Adrenal gland (tissue), 12 donors: ENCODE measurements around the gene GLIS2. TPM values are rescaled to one million over a fixed set of nuclear protein-coding genes. Genes with fewer than 3 reads are reported as not detected.

ENCODE experiments used
- DNase-seq, 7 donors: peaks; one replicate each; pipeline ENCODE4 v3.0.0-alpha.2; 2019 to 2020
- H3K27ac ChIP-seq, 5 donors: fragments of 200-600 bp; sonication (generic) in 4 of 5; 1 replicate in 3 of 5; 2 replicates in 2 of 5; pipeline versions ENCODE4 v1.5.1 to v1.8.0; 2016 to 2020; ENCODE audit warnings: mild to moderate bottlenecking in 1 of 5
- H3K27me3 ChIP-seq: fragments of 200-600 bp; 2 replicates; pipeline ENCODE4 v1.8.0; 2021
- H3K36me3 ChIP-seq, 2 donors: fragments of 200-600 bp; replicated peaks in 1 of 2; 1 replicate in 1 of 2; 2 replicates in 1 of 2; pipeline versions ENCODE4 v1.5.1 to v1.8.0; 2018 to 2022
- H3K4me1 ChIP-seq, 2 donors: fragments of 200-600 bp; replicated peaks in 1 of 2; 1 replicate in 1 of 2; 2 replicates in 1 of 2; pipeline versions ENCODE4 v1.5.1 to v1.8.0; 2018 to 2021
- H3K4me3 ChIP-seq, 4 donors: fragments of 200-600 bp; sonication (generic) in 3 of 4; one replicate each; pipeline ENCODE4 v1.5.1; 2016 to 2018
- H3K9me3 ChIP-seq, 3 donors: fragments of 200-600 bp; sonication (generic) in 1 of 3; replicated peaks in 1 of 3; 1 replicate in 2 of 3; 2 replicates in 1 of 3; pipeline versions ENCODE4 v1.5.1 to v1.8.0; 2016 to 2021
- POLR2A ChIP-seq, 2 donors: fragments of 450-650 bp; IDR thresholded peaks; one replicate each; pipeline ENCODE4 v1.6.1; 2017; ENCODE audit warnings: antibody characterized with exemption in 2 of 2, mild to moderate bottlenecking in 2 of 2, moderate library complexity in 1 of 2
- WGBS, 4 donors: extraction: QIAGEN DNeasy Blood & Tissue Kit in 2 of 4; methylation state at CpG; one replicate each; pipeline versions ENCODE4 v1.1.5 to v1.1.7; 2013 to 2017; 5-methylcytosine and 5-hydroxymethylcytosine counted together
- intact Hi-C, 2 donors: fragments of 100-400 bp; cut with DNase I; formaldehyde crosslinking; loops; one replicate each; pipeline versions ENCODE4 v1.14.1 to v1.15.0; 2022 to 2023
- polyA plus RNA-seq, 3 donors: library from polyadenylated mRNA; stranded (reverse); fragments of 200-250 nt in 2 of 3; fragments of 350-450 nt in 1 of 3; fragmentation: Illumina TruSeq in 1 of 3; extraction: RNeasy Lipid Tissue Mini Kit (QIAGEN cat#74804) in 1 of 3; gene quantifications; one replicate each; pipeline ENCODE4 v1.2.3, GENCODE V29; 2013 to 2014
- total RNA-seq, 9 donors: library from RNA; depleted of rRNA in 4 of 9; stranded (reverse); fragments of >200 nt in 4 of 9; fragments of 120-200 nt in 1 of 9; fragmentation: NEBNext Ultra II Directional in 1 of 9; extraction: Animal tissue kit (Norgen Biotek cat#: 25700) in 1 of 9; gene quantifications; one replicate each; pipeline versions ENCODE4 v1.1.0 to v1.2.4, GENCODE V29; 2013 to 2023
- TF ChIP-seq, protein P1 (sequence below), 6 experiments: fragments of 450-650 bp in 4 of 6; fragments of 200-600 bp in 2 of 6; sonication (generic) in 1 of 6; IDR thresholded peaks; 1 replicate in 5 of 6; 2 replicates in 1 of 6; pipeline versions ENCODE4 v1.5.1 to v1.8.0; 2016 to 2021; ENCODE audit warnings: antibody characterized with exemption in 6 of 6, mild to moderate bottlenecking in 2 of 6, moderate library complexity in 1 of 6
- donor health status: healthy with polysubstance abuse.
- donor health status: Bipolar disorder and iron deficiency.
- donor health status: DM: yes; HTN: yes; CAD: no.
- donor health status: DM: no; HTN: no; CAD: no.
- donor health status: DM: no; HTN: no; CAD: no.
- donor health status: DM: yes; HTN: yes; CAD: no.

The GLIS2 gene
- total and polyA plus RNA-seq, 12 donors = 2.0 to 36.2 (median 17.0) TPM

DNA sequence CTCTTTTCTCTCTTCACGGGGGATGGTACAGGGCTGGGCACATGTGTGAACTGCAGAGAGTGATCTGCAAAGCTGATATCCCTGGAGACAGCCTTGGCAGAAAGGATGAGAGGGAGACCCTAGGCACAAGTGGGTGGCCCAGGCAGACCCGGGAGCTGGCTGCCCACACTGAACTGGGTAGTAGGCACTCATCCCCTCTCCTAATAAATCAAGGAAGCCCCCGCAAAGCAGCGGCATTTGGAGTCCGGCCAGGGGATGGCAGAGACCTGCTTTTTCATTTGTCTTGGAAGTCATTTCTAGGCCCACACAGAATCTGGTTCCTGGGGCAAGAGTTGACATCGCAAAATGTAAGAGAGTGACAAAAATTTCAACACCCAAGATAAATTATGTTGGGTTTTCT, 40.0 kb upstream of the GLIS2 start:
- WGBS, 4 donors = 66 to 86% (median 73%) methylated on average over 6 of the region's 6 CpGs
- intact Hi-C loops = loop anchor here in 1 of 2 donors (5.0 kb wide), 1 partner anchor 51 kb away; no protein-coding TSS in a partner anchor
- no peak overlapping the region for H3K4me3 ChIP-seq
- no peak for DNase-seq
- no peaks in the 10 kb centered on the region for H3K36me3 ChIP-seq
- H3K27ac ChIP-seq = no peak overlapping the region
- no peaks in the 10 kb centered on the region for H3K27me3 ChIP-seq
- H3K4me1 ChIP-seq = peaks cover 6 to 12% of the 10 kb centered on the region in 2 donors
- H3K9me3 ChIP-seq = no peaks in the 10 kb centered on the region
- TF ChIP-seq, protein P1, sequence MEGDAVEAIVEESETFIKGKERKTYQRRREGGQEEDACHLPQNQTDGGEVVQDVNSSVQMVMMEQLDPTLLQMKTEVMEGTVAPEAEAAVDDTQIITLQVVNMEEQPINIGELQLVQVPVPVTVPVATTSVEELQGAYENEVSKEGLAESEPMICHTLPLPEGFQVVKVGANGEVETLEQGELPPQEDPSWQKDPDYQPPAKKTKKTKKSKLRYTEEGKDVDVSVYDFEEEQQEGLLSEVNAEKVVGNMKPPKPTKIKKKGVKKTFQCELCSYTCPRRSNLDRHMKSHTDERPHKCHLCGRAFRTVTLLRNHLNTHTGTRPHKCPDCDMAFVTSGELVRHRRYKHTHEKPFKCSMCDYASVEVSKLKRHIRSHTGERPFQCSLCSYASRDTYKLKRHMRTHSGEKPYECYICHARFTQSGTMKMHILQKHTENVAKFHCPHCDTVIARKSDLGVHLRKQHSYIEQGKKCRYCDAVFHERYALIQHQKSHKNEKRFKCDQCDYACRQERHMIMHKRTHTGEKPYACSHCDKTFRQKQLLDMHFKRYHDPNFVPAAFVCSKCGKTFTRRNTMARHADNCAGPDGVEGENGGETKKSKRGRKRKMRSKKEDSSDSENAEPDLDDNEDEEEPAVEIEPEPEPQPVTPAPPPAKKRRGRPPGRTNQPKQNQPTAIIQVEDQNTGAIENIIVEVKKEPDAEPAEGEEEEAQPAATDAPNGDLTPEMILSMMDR (IDR thresholded peaks at IDR 0.05) = no peak
- TF ChIP-seq POLR2A (IDR thresholded peaks at IDR 0.05) = no peak

GRCh38 chr16:4277987-4278513, 37.8 kb upstream of the GLIS2 start:
- Histone ChIP-seq H3K4me3 (no peak overlapping the region), H3K36me3 (no peaks in the 10 kb centered on the region), H3K9me3 (no peaks in the 10 kb centered on the region), H3K27me3 (no peaks in the 10 kb centered on the region), H3K4me1 (peaks cover 3 to 7% of the 10 kb centered on the region in 2 donors), H3K27ac (no peak overlapping the region)
- TF ChIP-seq, protein P1 (IDR thresholded peaks at IDR 0.05) = no peak
- TF ChIP-seq POLR2A (IDR thresholded peaks at IDR 0.05) = no peak
- WGBS, 4 donors = 89 to 100% (median 95%) methylated on average over 2 of the region's 2 CpGs
- intact Hi-C loops = loop anchor here in 1 of 2 donors (5.0 kb wide), 1 partner anchor 49 kb away; no protein-coding TSS in a partner anchor
- no peak for DNase-seq

DNA sequence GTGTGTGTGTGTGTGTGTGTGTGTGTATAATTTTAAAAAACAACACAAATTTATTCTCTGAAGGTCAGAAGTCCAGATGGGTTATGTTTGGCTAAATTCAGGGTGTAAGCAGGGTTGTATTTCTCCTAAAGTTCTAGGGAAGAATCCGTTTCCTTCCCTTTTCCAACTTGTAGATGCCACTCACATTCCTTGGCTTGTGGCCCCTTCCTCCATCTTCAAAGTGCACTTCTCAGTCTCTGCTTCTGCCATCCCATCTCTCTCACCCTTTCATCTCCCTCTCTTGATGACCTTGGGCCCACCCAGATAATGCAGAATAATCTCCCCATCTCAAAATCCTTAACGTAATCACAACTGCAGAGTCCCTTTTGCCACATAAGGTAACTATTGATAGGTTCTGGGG, 35.2 kb upstream of the GLIS2 start:
- no peak for TF ChIP-seq POLR2A (IDR thresholded peaks at IDR 0.05)
- TF ChIP-seq, protein P1 (IDR thresholded peaks at IDR 0.05) = no peak
- 88 to 98% (median 94%) methylated on average over 2 of the region's 2 CpGs for WGBS, 4 donors
- Histone ChIP-seq H3K4me1 (no peaks in the 10 kb centered on the region), H3K36me3 (no peaks in the 10 kb centered on the region), H3K27ac (no peak overlapping the region), H3K27me3 (no peaks in the 10 kb centered on the region), H3K9me3 (no peaks in the 10 kb centered on the region), H3K4me3 (no peak overlapping the region)
- intact Hi-C loops = loop anchor here in 1 of 2 donors (10.0 kb wide), 1 partner anchor 124 kb away; no protein-coding TSS in a partner anchor
- DNase-seq = no peak

DNA sequence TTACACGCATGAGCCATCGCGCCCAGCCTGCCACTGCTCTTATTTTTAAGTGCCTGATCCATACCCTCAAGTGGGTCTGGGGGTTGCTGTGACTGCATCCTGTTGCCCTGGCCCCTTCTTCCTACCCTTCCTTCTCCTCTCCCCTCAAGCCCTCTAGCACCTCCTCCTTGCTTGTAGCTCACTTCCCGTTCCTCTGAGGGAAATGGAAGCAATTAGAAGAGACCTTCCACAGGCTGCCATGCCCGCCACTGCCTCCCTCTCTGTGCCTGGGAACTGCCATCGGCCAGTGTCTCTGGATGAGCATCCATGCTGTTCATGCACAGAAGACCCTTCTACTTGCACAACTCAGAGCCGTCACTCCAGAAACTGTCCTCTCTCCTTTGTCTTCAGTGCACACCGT, 32.4 kb upstream of the GLIS2 start:
- Histone ChIP-seq H3K4me3 (no peak overlapping the region), H3K9me3 (no peaks in the 10 kb centered on the region), H3K27ac (no peak overlapping the region), H3K36me3 (no peaks in the 10 kb centered on the region), H3K4me1 (peaks cover 0 to 7% of the 10 kb centered on the region in 2 donors), H3K27me3 (no peaks in the 10 kb centered on the region)
- 73 to 81% (median 77%) methylated on average over 8 of the region's 8 CpGs for WGBS, 4 donors
- TF ChIP-seq, protein P1 (IDR thresholded peaks at IDR 0.05) = no peak
- TF ChIP-seq POLR2A (IDR thresholded peaks at IDR 0.05) = no peak
- no peak for DNase-seq
- intact Hi-C loops = loop anchor here in 1 of 2 donors (10.0 kb wide), 1 partner anchor 121 kb away; no protein-coding TSS in a partner anchor
